GM19468 (cell line): ENCODE results near the gene TRIM9.
"Not testable (repeated sequence)": the region's sequence is repeated elsewhere in the genome, so short reads cannot be mapped to it uniquely, and the experiment has no call there.

Experiments
- ATAC-seq: cut with Tn5 transposase; IDR thresholded peaks from one replicate; pipeline ENCODE4 v1.9.1; 2021; ENCODE audit warnings: mild to moderate bottlenecking, moderate library complexity, moderate number of reproducible peaks; ENCODE audit not compliant: unreplicated experiment; ENCODE audit errors: extremely low read depth

TRIM9 gene

DNA sequence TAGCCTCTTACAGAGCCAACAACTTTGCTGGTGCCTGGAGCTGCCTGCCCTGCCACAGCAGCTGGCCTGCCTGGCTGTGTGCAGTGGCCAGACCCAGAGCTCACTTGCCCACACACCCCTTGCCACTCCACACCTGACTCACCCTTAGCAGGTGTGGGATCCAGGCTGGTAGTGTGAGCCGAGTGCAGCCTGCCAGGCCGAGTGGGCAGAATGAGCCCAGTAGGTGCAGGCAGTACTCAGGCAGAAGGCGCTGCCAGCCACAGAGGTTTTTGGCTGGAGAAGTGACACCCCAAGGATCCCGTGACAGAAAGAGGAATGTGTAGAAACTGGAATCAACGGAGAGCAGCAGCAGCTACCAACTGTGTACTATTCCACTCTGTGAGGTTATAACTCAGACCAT lies 120.8 kb downstream of the TRIM9 start:
- ATAC-seq = no peak

DNA sequence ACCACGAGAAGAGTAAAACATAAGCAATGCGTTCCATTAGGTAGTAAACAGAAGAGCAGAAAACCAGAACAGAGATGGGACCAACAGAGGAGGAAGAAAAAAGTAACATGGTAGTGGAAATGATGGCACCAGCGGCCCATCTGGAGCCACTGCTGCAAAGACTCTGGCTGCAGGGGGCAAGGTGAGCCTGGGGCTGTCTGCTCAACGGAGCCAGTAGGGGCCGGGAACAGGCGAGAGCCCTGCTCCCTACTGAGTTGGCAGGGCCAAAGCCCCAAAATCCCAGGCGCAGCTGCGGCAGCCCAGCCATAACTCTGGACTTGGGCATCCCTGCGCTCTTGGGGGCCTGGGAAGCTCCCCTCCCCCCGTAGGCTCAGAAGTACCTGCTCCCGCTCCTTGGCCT lies 122.2 kb downstream of the TRIM9 start:
- no peak for ATAC-seq

DNA sequence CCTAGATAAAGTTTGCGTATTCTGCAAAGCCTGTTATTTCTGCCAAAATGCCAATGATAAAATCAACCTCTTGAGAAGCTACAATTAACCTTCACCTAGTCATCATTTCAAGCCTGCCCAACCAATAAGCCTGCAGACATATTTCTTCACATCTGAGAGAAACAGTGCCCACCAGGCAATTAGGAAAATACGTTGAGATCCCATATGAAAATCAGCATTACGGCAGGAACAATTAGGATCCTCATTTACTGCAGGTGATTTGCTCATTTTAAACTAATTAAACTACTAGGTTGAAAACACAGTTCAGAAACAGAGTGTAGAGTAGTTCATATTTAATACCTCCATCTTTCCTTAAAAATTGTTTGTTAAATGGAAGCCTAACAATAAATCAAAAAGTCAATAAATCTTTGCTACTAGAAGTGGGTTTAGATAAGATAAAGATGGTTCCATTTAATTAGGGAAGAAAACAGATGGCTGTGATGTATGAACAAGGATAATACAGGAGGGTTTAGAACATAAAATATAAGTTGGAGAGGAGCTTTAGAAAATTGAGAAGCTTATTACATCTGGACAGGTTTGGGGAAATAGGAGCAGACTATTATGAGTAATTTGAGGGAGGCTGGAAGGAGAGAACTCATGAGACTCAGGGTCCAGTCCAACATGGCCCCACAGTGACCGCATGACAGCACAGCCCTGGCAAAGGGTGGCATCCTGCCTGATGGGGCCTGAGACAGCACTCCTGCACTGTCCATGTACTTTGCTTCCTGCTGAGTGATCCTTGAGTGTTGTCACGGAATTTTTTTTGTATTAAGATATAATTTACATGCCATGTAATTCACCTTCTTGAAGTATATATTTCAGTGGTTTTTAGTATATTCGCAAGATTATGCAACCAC lies 123.8 kb downstream of the TRIM9 start:
- no peak for ATAC-seq

- no peak for ATAC-seq
Observed at GRCh38 chr14:50967790-50968189, 127.1 kb downstream of the TRIM9 start.

GRCh38 chr14:50967103-50967502 lies 127.8 kb downstream of the TRIM9 start:
- no peak for ATAC-seq

GRCh38 chr14:50964683-50965390 lies 130.1 kb downstream of the TRIM9 start:
- no peak for ATAC-seq

GRCh38 chr14:50963919-50964318 lies 131.0 kb downstream of the TRIM9 start:
- ATAC-seq = no peak

DNA sequence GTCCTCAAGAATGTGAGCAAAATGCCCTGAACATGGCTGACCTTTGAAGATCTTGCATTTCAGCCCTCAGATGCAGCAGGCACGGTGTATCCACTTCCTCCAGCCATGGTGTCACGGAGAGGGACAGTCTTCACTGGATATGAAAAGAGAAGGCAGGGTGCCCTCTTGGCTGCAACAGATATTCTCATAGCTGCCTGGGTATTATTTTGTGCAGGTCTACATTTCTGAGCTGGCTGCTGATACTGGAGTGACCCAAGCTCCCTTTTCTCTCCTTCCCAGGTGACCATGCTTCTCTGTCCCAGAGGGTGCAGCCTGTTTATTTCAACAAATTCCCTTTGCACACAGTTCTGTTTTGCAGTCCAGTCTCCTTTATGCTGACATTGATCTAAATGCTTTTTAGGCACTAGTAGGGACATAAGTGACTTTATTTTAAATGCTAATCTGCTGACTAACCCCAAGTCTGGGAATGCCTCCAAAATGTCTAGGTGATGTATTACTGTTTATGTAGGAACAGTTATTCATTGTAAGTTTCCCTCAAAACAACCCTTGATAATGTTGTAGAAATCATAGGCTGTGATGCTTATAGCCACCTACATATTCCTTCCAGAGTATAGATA lies 133.2 kb downstream of the TRIM9 start:
- no peak for ATAC-seq

DNA sequence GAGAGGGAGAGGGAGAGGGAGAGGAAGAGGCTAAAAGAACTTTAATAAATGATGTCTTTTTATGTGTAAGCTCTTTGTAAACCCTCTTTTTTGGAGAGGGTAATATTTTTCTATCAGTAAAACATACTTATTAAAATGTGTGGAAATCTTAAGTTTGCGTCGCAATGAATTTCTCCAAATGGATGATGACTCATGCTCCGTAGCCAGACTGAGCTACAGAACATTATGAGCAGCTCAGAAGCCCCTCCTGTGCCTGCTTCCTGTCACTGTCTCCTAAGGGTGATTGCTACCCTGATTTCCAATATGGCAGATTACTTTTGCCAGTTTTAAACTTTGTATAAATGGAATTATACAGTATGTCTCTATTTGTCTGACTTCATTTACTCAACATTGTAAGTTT lies 137.6 kb downstream of the TRIM9 start:
- no peak for ATAC-seq

DNA sequence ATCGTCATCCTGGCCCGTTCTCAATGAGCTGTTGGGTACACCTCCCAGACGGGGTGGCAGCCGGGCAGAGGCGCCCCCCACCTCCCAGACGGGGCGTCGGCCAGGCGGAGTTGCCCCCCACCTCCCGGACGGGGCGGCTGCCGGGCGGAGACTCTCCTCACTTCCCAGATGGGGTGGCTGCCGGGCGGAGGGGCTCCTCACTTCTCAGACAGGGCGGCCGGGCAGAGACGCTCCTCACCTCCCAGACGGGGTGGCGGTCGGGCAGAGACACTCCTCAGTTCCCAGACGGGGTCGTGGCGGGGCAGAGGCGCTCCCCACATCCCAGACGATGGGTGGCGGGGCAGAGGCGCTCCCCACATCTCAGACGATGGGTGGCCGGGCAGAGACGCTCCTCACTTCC lies 138.5 kb downstream of the TRIM9 start:
- not testable (repeated sequence) for ATAC-seq

DNA sequence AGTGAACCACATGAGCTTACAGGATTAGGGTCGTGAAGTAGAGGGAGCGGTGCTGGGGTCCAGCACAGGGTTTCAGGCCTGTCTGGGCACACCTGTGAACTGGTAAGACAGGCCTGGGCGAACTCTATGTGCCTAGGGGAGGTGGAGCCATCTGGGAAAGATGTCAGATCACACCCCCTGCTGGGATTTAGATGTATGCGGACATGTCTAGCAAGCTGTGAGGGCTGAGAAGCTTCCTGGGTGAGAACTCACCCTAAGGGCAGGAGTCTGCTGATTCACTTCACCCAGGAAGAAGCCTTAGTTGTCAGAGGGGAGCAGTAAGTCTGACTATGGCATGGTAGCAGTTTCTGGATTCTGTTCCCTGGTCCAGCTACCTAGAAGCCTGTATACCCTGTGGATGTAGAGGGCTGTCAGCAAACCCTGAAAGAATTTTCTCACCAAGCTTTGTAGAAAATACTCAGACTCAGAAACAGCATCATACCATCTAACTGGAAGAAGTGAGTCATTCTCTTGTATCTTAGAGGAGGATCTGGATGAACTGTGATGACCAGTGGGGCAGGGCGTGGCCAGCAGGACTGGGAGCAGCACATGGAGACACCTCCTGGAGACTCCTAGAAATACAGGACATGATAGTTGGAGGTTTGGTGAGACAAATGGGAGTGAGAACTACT lies 139.4 kb downstream of the TRIM9 start:
- ATAC-seq = no peak

DNA sequence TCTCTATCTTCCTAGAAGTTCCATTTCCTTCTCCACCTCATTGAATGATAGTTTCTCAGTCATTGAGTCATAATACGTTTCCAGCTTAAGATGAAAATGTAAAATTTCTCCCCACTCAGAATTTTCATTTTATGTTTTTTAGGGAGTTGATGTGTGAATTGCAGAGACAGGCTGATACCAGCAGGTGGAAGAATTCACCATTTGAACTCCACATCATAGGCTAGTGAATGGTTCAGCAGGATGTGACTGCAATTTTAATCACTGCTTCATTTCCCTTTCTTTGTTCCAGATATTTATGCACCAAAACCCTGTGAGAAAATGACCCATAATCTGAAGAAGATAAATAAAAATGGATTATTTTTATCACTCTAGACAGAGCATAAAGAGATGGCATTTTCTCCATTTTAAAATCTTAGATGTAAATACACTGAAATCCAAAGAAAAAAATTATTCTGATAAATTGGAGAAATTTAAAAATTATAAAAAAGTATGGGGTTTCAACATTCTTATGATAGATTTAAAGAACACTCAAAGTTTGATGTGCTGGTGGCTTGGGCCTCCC lies 140.0 kb downstream of the TRIM9 start:
- no peak for ATAC-seq

GRCh38 chr14:50953502-50953901 lies 141.4 kb downstream of the TRIM9 start:
- no peak for ATAC-seq

DNA sequence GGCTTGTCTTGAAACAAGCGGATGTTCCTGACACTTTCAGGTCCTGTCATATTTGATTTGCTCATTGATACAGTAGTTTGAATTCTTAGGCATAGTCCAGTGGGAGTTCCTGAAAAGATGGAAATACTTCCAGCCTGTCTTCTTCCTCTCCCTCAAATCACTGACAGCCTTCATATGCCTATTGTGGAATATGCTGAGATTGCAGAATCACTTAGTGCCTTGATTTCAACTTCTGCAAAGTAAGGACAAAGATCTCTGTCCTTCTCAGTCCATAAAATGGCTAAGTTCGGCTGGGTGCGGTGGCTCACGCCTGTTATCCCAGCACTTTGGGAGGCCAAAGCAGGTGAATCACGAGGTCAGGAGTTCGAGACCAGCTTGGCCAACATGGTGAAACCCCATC lies 143.9 kb downstream of the TRIM9 start:
- no peak for ATAC-seq

DNA sequence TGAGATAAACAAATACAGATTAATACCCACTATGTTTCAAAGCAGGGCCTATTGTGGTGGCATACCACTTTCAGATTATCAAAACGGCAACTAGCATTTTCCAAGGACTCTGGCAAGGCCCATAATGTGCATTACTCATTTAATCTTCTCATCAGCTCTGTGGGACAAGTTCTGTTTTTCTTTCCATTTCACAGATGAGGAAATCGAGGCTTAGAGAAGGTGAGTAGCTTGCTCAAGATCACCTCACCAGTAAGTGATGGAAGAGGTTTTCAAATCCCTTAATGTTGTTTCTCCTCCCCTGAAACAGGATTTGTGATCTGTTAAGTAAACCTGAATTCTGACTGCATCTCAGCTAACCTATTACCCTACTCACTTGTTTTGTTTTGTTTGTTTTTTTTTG lies 146.7 kb downstream of the TRIM9 start:
- ATAC-seq = no peak

DNA sequence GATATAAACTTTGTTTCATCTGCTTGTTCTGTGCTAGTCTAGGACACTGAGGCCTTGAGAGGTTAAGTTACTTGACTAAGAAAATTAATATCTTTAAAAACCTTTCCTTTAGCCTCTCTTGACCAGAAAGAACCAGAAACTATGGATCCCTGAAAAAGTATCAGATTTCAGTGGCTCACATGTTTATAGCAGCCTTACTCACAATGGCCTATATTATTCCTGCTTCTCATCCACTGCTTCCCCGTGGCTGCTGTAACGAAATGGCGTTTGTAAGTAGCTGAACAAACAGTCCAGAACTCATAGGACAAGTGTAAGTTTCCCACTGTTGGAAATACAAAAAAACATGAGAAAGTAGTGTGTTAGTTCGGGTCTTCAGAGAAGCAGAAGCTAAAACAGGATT lies 147.5 kb downstream of the TRIM9 start:
- ATAC-seq = no peak

GRCh38 chr14:50946234-50946935 lies 148.5 kb downstream of the TRIM9 start:
- ATAC-seq = no peak

GRCh38 chr14:50944647-50945413 lies 150.1 kb downstream of the TRIM9 start:
- ATAC-seq = no peak
